ENCODE measurements around the gene HEATR5A. TPM values are rescaled to one million over a fixed set of nuclear protein-coding genes. Genes with fewer than 3 reads are reported as not detected.

HEATR5A gene
- total and polyA plus RNA-seq, 2 of the 13 experiments (the other 11 are each of a cell fraction or from before 2014, with no cell fraction given): 36.4 to 105 TPM

- TF ChIP-seq, protein P1, sequence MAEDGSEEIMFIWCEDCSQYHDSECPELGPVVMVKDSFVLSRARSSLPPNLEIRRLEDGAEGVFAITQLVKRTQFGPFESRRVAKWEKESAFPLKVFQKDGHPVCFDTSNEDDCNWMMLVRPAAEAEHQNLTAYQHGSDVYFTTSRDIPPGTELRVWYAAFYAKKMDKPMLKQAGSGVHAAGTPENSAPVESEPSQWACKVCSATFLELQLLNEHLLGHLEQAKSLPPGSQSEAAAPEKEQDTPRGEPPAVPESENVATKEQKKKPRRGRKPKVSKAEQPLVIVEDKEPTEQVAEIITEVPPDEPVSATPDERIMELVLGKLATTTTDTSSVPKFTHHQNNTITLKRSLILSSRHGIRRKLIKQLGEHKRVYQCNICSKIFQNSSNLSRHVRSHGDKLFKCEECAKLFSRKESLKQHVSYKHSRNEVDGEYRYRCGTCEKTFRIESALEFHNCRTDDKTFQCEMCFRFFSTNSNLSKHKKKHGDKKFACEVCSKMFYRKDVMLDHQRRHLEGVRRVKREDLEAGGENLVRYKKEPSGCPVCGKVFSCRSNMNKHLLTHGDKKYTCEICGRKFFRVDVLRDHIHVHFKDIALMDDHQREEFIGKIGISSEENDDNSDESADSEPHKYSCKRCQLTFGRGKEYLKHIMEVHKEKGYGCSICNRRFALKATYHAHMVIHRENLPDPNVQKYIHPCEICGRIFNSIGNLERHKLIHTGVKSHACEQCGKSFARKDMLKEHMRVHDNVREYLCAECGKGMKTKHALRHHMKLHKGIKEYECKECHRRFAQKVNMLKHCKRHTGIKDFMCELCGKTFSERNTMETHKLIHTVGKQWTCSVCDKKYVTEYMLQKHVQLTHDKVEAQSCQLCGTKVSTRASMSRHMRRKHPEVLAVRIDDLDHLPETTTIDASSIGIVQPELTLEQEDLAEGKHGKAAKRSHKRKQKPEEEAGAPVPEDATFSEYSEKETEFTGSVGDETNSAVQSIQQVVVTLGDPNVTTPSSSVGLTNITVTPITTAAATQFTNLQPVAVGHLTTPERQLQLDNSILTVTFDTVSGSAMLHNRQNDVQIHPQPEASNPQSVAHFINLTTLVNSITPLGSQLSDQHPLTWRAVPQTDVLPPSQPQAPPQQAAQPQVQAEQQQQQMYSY (CRISPR knock-in tag; IDR thresholded peaks at IDR 0.05): no peak
- TF ChIP-seq, protein P2, sequence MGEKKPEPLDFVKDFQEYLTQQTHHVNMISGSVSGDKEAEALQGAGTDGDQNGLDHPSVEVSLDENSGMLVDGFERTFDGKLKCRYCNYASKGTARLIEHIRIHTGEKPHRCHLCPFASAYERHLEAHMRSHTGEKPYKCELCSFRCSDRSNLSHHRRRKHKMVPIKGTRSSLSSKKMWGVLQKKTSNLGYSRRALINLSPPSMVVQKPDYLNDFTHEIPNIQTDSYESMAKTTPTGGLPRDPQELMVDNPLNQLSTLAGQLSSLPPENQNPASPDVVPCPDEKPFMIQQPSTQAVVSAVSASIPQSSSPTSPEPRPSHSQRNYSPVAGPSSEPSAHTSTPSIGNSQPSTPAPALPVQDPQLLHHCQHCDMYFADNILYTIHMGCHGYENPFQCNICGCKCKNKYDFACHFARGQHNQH (CRISPR knock-in tag; IDR thresholded peaks at IDR 0.05): no peak
- TF ChIP-seq, protein P3, sequence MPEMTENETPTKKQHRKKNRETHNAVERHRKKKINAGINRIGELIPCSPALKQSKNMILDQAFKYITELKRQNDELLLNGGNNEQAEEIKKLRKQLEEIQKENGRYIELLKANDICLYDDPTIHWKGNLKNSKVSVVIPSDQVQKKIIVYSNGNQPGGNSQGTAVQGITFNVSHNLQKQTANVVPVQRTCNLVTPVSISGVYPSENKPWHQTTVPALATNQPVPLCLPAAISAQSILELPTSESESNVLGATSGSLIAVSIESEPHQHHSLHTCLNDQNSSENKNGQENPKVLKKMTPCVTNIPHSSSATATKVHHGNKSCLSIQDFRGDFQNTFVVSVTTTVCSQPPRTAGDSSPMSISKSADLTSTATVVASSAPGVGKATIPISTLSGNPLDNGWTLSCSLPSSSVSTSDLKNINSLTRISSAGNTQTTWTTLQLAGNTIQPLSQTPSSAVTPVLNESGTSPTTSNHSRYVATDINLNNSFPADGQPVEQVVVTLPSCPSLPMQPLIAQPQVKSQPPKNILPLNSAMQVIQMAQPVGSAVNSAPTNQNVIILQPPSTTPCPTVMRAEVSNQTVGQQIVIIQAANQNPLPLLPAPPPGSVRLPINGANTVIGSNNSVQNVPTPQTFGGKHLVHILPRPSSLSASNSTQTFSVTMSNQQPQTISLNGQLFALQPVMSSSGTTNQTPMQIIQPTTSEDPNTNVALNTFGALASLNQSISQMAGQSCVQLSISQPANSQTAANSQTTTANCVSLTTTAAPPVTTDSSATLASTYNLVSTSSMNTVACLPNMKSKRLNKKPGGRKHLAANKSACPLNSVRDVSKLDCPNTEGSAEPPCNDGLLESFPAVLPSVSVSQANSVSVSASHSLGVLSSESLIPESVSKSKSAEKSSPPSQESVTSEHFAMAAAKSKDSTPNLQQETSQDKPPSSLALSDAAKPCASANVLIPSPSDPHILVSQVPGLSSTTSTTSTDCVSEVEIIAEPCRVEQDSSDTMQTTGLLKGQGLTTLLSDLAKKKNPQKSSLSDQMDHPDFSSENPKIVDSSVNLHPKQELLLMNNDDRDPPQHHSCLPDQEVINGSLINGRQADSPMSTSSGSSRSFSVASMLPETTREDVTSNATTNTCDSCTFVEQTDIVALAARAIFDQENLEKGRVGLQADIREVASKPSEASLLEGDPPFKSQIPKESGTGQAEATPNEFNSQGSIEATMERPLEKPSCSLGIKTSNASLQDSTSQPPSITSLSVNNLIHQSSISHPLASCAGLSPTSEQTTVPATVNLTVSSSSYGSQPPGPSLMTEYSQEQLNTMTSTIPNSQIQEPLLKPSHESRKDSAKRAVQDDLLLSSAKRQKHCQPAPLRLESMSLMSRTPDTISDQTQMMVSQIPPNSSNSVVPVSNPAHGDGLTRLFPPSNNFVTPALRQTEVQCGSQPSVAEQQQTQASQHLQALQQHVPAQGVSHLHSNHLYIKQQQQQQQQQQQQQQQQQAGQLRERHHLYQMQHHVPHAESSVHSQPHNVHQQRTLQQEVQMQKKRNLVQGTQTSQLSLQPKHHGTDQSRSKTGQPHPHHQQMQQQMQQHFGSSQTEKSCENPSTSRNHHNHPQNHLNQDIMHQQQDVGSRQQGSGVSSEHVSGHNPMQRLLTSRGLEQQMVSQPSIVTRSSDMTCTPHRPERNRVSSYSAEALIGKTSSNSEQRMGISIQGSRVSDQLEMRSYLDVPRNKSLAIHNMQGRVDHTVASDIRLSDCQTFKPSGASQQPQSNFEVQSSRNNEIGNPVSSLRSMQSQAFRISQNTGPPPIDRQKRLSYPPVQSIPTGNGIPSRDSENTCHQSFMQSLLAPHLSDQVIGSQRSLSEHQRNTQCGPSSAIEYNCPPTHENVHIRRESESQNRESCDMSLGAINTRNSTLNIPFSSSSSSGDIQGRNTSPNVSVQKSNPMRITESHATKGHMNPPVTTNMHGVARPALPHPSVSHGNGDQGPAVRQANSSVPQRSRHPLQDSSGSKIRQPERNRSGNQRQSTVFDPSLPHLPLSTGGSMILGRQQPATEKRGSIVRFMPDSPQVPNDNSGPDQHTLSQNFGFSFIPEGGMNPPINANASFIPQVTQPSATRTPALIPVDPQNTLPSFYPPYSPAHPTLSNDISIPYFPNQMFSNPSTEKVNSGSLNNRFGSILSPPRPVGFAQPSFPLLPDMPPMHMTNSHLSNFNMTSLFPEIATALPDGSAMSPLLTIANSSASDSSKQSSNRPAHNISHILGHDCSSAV (CRISPR knock-in tag; IDR thresholded peaks at IDR 0.05; ENCODE audit: borderline replicate concordance): no peak
- TF ChIP-seq ATF6 (CRISPR knock-in tag; conservative IDR thresholded peaks at IDR 0.05) (0 out of 2 replicates have a peak, but pooled peaks have one; percentile 25), HOXA7 (CRISPR knock-in tag; IDR thresholded peaks at IDR 0.05) (no peak), AKAP8 (CRISPR knock-in tag; IDR thresholded peaks at IDR 0.05) (no peak), NFE2L2 (IDR thresholded peaks at IDR 0.05; ENCODE audit: low read length) (no peak), ZNF639 (CRISPR knock-in tag; conservative IDR thresholded peaks at IDR 0.05) (0 out of 2 replicates have a peak, but pooled peaks have one; percentile 6), HNF4A (CRISPR knock-in tag; IDR thresholded peaks at IDR 0.05) (no peak), PRMT3 (CRISPR knock-in tag; IDR thresholded peaks at IDR 0.05; ENCODE audit: borderline replicate concordance, low read depth) (no peak)
These were observed 163.7 kb downstream of the HEATR5A start (continued) for GRCh38 chr14:31256534-31257243.
